Forelimb muscle (tissue), 1 donor: Measurements from ENCODE around the gene BPGM. TPM values are rescaled to one million over a fixed set of nuclear protein-coding genes. Genes with fewer than 3 reads are reported as not detected.

ENCODE experiments used
- DNase-seq: peaks from one replicate; pipeline ENCODE4 v3.0.0-alpha.2; 2013; ENCODE audit warnings: low read depth
- polyA plus RNA-seq: library from polyadenylated mRNA; unstranded; fragments of 120-200 nt; gene quantifications from one replicate; pipeline ENCODE4 v1.2.1, GENCODE V29; 2013; ENCODE audit not compliant: insufficient read length

The BPGM gene
- 20.9 TPM for polyA plus RNA-seq

- peak; percentile 100 for DNase-seq
Observed at GRCh38 chr7:134646425-134647305, at the start of gene BPGM. Gene BPGM, plus strand, starts transcription at chr7:134646853. Its CDS starts 14,655 bp downstream, at chr7:134661508.

GRCh38 chr7:134599371-134599770 is 47.3 kb upstream of the BPGM start:
- DNase-seq = no peak

GRCh38 chr7:134601459-134601858 is 45.2 kb upstream of the BPGM start:
- no peak for DNase-seq

- no peak for DNase-seq
Observed at GRCh38 chr7:134602881-134603451, 43.7 kb upstream of the BPGM start.

GRCh38 chr7:134605978-134606923 is 40.4 kb upstream of the BPGM start:
- DNase-seq = peak; percentile 22

- DNase-seq = no peak
Observed at GRCh38 chr7:134611611-134612151, 35.0 kb upstream of the BPGM start.

GRCh38 chr7:134612197-134612596 is 34.5 kb upstream of the BPGM start:
- DNase-seq = no peak

- DNase-seq = no peak
Observed at GRCh38 chr7:134613623-134614347, 32.9 kb upstream of the BPGM start.

GRCh38 chr7:134616611-134617010 is 30.0 kb upstream of the BPGM start:
- DNase-seq = no peak

- no peak for DNase-seq
Observed at GRCh38 chr7:134618756-134619530, 27.7 kb upstream of the BPGM start.

- no peak for DNase-seq
Observed at GRCh38 chr7:134619627-134620331, 26.9 kb upstream of the BPGM start.

- DNase-seq = no peak
Observed at GRCh38 chr7:134622303-134622995, 24.2 kb upstream of the BPGM start.

- DNase-seq = no peak
Observed at GRCh38 chr7:134623193-134623592, 23.5 kb upstream of the BPGM start.

GRCh38 chr7:134625550-134625949 is 21.1 kb upstream of the BPGM start:
- no peak for DNase-seq

- DNase-seq = no peak
Observed at GRCh38 chr7:134627109-134627774, 19.4 kb upstream of the BPGM start.

GRCh38 chr7:134627775-134628153 is 18.9 kb upstream of the BPGM start:
- DNase-seq = no peak

GRCh38 chr7:134629445-134629844 is 17.2 kb upstream of the BPGM start:
- no peak for DNase-seq

- DNase-seq = no peak
Observed at GRCh38 chr7:134630237-134630636, 16.4 kb upstream of the BPGM start.
